22Rv1 (cell line): ENCODE results near the gene PRRT1B.

Source experiments
- CTCF ChIP-seq: fragments of 450-650 bp; IDR thresholded peaks from 2 replicates; pipeline ENCODE4 v1.5.1; 2017; ENCODE audit warnings: mild to moderate bottlenecking
- ZFX ChIP-seq: fragments of 450-650 bp; IDR thresholded peaks from 2 replicates; pipeline ENCODE4 v1.6.1; 2017; ENCODE audit warnings: antibody characterized with exemption, borderline replicate concordance

GRCh38 chr9:131577005-131578000 lies 32.0 kb downstream of the PRRT1B start:
- TF ChIP-seq CTCF: no peak
- TF ChIP-seq ZFX: no peak
